Mesothelial cell of epicardium (in vitro differentiated cells): Measurements from ENCODE around the gene CATSPER3. TPM values are rescaled to one million over a fixed set of nuclear protein-coding genes. Genes with fewer than 3 reads are reported as not detected.

Experiments
- DNase-seq, 2 experiments: peaks; one replicate each; pipeline ENCODE4 v3.0.0; 2021; ENCODE audit warnings: low spot score in 2 of 2; ENCODE audit not compliant: unreplicated experiment in 2 of 2
- H3K27ac Mint-ChIP-seq: 2 replicates; pipeline ENCODE4 v1.8.0; 2021; ENCODE audit warnings: mixed read lengths
- H3K27me3 Mint-ChIP-seq: 2 replicates; pipeline ENCODE4 v1.8.0; 2021; ENCODE audit warnings: low read depth, mixed read lengths
- H3K36me3 Mint-ChIP-seq: 2 replicates; pipeline ENCODE4 v1.8.0; 2021; ENCODE audit warnings: mixed read lengths
- H3K4me1 Mint-ChIP-seq: 2 replicates; pipeline ENCODE4 v1.8.0; 2021; ENCODE audit warnings: mixed read lengths
- H3K4me3 Mint-ChIP-seq: 2 replicates; pipeline ENCODE4 v1.8.0; 2021; ENCODE audit warnings: mild to moderate bottlenecking, moderate library complexity, mixed read lengths
- H3K9me3 Mint-ChIP-seq: 2 replicates; pipeline ENCODE4 v1.8.0; 2021; ENCODE audit warnings: mixed read lengths
- total RNA-seq: library from RNA; stranded (reverse); gene quantifications from 3 replicates; pipeline ENCODE4 v1.2.1, GENCODE V29; 2021
- TF ChIP-seq, protein P1 (sequence below): fragments of 200-600 bp; sonication (generic); IDR thresholded peaks from one replicate; pipeline ENCODE4 v1.5.0; 2021; ENCODE audit warnings: antibody characterized with exemption; ENCODE audit not compliant: unreplicated experiment

Gene CATSPER3
- total RNA-seq, 1 donor from 2014 or later = 1.5 TPM

- H3K4me1 Mint-ChIP-seq = peaks cover 15% of the 10 kb centered on the region
- peaks cover 5% of the 10 kb centered on the region for H3K36me3 Mint-ChIP-seq
- no peak for DNase-seq
- TF ChIP-seq, protein P1, sequence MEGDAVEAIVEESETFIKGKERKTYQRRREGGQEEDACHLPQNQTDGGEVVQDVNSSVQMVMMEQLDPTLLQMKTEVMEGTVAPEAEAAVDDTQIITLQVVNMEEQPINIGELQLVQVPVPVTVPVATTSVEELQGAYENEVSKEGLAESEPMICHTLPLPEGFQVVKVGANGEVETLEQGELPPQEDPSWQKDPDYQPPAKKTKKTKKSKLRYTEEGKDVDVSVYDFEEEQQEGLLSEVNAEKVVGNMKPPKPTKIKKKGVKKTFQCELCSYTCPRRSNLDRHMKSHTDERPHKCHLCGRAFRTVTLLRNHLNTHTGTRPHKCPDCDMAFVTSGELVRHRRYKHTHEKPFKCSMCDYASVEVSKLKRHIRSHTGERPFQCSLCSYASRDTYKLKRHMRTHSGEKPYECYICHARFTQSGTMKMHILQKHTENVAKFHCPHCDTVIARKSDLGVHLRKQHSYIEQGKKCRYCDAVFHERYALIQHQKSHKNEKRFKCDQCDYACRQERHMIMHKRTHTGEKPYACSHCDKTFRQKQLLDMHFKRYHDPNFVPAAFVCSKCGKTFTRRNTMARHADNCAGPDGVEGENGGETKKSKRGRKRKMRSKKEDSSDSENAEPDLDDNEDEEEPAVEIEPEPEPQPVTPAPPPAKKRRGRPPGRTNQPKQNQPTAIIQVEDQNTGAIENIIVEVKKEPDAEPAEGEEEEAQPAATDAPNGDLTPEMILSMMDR = no peak
- H3K27ac Mint-ChIP-seq = peak overlapping the region; percentile 62
- H3K9me3 Mint-ChIP-seq = no peaks in the 10 kb centered on the region
- no peaks in the 10 kb centered on the region for H3K27me3 Mint-ChIP-seq
- H3K4me3 Mint-ChIP-seq = no peak overlapping the region
Observed at GRCh38 chr5:134944630-134945029, 23.1 kb upstream of the CATSPER3 start.

DNA sequence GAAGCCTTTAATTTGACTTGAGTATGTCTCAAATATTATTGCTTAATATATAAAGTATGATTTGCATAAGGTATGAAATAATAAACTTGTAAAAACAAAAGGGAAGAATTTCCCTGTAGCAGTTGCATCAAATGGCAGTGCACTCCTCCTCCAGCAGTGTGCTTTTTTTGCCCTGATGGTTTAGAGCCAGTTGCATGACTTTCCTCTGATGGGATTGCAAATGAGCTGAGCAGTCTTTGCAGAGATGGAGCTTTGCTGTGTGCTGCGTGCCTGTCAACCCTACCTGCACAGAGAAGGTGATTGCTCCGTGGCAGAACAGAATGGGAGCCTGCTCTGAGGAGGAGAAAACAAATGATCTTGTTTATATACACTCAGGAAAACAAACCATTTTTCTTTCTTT is 22.7 kb upstream of the CATSPER3 start:
- H3K27me3 Mint-ChIP-seq = no peaks in the 10 kb centered on the region
- no peaks in the 10 kb centered on the region for H3K9me3 Mint-ChIP-seq
- DNase-seq = no peak
- TF ChIP-seq, protein P1 = no peak
- H3K4me3 Mint-ChIP-seq = no peak overlapping the region
- peaks cover 5% of the 10 kb centered on the region for H3K36me3 Mint-ChIP-seq
- peaks cover 15% of the 10 kb centered on the region for H3K4me1 Mint-ChIP-seq
- H3K27ac Mint-ChIP-seq = no peak overlapping the region

GRCh38 chr5:134948911-134949310 is 18.8 kb upstream of the CATSPER3 start:
- peaks cover 6% of the 10 kb centered on the region for H3K36me3 Mint-ChIP-seq
- no peak for DNase-seq
- H3K4me3 Mint-ChIP-seq = no peak overlapping the region
- H3K27ac Mint-ChIP-seq = no peak overlapping the region
- H3K4me1 Mint-ChIP-seq = peaks cover 11% of the 10 kb centered on the region
- TF ChIP-seq, protein P1 = no peak
- peaks cover 5% of the 10 kb centered on the region for H3K9me3 Mint-ChIP-seq
- H3K27me3 Mint-ChIP-seq = no peaks in the 10 kb centered on the region

- H3K27me3 Mint-ChIP-seq = no peaks in the 10 kb centered on the region
- no peak for DNase-seq
- H3K27ac Mint-ChIP-seq = no peak overlapping the region
- H3K4me1 Mint-ChIP-seq = peaks cover 7% of the 10 kb centered on the region
- peaks cover 8% of the 10 kb centered on the region for H3K9me3 Mint-ChIP-seq
- TF ChIP-seq, protein P1 = no peak
- H3K4me3 Mint-ChIP-seq = no peak overlapping the region
- H3K36me3 Mint-ChIP-seq = peaks cover 8% of the 10 kb centered on the region
Observed at GRCh38 chr5:134949316-134949715, 18.4 kb upstream of the CATSPER3 start.

GRCh38 chr5:134957920-134958608 is 9.6 kb upstream of the CATSPER3 start:
- Mint-ChIP-seq H3K9me3 (peaks cover 12% of the 10 kb centered on the region), H3K27me3 (no peaks in the 10 kb centered on the region), H3K27ac (no peak overlapping the region), H3K4me3 (no peak overlapping the region), H3K36me3 (peaks cover 15% of the 10 kb centered on the region), H3K4me1 (no peaks in the 10 kb centered on the region)
- no peak for DNase-seq
- TF ChIP-seq, protein P1 = no peak
